GM19099 (cell line): Measurements from ENCODE around the gene PLPPR3.

Source experiments
- POLR2A ChIP-seq: IDR thresholded peaks from 3 replicates; pipeline ENCODE4 v1.6.1; 2011; ENCODE audit warnings: low read depth; ENCODE audit not compliant: insufficient read length; ENCODE audit errors: extremely low read depth

The PLPPR3 gene

DNA sequence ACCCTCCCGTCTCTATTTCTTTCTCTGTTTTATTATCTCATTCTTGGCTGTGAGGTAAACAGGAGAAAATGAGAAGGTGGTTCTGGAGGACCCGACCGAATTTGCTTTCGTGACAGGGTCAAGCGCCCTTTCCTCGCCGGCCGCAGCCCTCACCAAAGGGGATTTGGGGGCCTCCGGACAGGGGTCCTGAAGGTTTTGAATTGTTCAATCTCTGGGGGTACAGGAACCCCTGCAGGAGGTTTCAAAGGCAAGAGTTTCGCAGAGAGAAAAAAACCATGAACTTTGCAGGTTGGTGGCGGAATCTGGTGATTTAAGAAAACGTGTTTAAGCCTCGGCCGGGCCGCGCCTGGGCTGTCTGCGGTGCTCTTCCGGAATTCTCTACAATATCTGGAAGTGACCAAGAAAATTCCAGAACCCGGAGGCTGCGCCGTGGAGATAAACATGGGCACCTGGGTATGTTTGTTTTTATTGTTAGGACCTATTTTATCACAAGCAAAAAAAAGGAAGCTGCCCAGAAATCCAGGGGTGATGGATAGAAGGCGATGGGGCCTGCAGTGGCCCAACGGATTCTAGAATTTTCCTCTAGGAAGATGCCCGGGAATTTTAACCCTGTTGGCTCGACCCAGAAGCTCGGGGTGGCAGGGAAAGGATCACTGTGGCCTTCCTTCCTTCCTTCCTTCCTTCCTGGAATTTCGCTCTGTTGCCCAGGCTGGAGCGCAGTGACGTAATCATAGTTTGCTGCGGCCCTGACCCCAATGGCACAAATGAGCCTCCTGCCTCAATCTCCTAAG lies 38.7 kb downstream of the PLPPR3 start:
- TF ChIP-seq POLR2A, result no peak

DNA sequence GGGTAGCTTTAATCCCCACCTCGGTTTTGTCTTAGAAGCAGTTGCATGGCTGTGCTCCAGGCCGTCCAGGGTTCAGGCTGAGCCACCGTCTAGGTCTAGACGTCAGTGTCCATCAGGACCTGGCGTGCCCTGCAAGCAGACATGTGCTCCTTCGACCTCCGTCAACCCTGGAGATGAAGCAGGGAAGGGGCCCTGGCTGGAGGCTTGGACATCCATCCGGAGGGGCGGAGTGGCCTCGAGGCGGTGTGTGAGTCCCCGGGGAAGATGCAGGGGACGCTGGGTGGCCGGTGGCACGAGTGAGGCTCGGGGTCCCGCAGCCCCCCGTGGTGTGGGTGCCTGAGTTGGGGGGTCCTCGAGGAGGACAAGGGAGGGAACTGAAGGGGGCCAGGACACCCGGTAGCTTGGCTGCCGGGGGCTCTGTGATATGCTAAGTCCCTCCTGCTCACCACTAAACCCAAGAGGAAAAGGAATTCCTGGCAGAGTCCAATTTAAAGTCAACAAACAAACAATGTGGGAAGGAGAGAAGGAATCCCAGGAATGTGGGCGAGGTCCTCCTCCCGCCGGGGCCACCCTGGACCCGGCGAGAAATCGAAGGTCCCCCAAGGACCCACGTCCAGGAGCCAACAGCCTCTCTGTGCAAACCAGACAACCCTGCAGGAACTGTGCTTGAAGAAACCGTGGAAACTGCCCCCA lies 39.4 kb downstream of the PLPPR3 start:
- no peak for TF ChIP-seq POLR2A

DNA sequence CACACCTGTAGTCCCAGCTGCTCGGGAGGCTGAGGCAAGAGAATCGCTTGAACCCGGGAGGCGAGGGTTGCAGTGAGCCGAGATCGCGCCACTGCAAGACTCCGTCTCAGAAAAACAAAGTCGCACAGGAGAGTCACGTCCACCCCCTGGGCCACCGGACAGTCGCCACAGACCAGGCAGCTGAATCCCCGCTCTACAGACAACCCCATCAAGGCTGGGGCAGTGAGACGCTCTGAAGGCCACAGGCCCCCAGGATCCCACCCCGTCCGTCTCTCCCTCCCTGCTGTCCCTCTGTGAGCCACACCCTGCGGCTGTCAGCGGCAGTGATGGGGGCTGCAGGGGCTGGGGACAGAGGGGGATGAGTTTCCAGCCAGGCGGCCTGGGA lies 40.0 kb downstream of the PLPPR3 start:
- TF ChIP-seq POLR2A, result no peak

DNA sequence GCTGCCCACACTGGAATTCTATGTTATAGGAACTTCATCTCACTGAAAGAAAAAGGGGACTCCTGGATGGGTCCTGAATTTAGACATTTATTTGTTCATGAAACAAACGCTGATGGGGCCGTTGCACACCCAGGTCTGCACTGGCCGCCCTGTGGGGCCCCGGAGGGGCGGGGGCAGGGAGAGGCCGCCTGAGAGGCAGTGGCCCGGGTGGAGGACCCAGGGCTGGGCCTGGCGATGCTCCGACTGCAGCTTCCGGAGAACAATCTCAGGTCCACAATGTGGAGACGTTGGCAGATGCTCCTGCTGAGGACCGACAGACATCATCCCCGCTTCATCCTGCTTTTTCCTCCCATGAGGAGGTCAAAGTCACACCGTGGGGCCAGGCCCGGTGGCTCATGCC lies 40.8 kb downstream of the PLPPR3 start:
- TF ChIP-seq POLR2A, result no peak

DNA sequence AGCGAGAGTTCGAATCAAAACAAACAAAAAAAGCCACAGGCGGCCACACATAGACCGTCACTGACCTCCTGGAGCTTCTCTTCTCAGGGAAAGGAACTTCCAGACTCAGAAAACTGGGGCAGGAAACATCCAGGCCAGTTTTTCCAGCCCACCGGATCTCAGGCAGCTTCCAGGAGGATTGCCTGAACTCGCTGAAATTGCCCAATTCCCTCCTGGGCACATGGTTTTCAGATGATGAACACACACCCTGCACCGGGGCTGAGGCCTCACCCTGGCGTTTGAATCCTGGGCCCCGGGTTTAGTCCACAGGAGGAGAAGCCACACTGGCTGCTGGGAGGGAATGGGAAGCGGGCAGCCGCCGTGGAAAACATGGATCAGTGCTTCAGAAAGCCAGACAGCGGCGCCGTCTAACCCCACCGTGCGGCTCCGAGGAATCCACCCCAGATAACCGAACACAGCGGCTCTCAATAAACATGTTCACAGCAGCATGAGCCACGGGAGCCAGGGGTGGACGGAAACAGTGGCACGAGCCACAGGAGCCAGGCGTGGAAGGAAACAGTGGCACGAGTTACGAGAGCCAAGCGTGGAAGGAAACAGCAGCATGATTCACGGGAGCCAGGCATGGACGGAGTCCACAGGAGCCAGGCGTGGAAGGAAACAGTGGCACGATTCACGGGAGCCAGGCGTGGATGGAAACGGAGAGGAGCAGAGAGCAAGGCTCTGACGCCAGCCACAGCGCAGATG lies 42.7 kb downstream of the PLPPR3 start:
- TF ChIP-seq POLR2A, result no peak

DNA sequence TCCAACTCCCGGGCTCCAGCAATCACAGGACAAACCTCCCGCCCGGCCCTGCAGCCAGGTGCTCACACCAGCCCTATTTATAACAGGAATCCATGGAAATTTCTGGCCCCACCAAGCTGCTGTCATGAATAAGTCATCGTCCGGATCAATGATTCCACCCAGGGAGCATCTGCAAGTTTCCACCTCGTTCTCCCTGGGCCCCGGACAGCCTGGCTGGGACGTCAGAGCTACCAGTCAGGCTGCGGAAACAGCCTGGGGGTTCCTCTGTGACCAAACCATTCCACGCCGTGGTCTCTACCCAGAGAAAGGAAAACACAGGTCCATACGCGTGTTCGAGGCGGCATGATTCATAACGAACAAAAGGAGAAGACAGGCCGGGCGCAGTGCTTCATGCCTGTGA lies 45.2 kb downstream of the PLPPR3 start:
- no peak for TF ChIP-seq POLR2A

DNA sequence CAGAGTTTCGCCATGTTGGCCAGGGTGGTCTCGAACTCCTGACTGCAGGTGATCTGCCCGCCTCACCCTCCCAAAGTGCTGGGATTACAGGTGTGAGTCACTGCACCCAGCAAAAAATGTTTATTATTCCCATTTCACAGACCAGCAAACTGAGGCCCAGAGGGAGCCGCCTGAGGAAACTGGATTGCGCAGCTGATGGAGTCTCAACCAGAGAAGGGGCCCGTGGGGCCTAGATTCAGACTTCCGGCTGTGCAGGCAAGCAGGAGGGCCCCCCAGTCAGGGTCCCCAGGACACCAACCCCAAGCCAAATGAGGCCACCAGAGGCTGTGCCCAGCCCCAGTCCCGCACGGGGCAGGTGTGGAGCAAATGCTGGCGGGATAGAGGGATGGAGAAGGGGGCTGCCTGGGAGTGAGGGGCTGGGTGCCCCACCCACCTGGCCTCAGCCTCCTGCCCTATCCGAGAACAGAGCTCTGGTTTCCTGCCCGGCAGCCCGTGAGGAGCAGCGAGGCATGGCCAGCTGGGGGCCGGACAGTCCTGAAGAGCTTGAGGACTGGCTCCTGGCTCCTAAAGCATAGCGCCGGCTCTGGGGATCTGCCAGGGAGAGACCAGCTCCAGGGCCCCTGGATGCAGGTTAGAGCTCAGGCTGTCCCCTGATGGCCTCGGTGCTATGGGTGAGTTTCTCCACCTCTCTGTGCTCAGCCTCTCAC lies 48.9 kb downstream of the PLPPR3 start:
- no peak for TF ChIP-seq POLR2A

DNA sequence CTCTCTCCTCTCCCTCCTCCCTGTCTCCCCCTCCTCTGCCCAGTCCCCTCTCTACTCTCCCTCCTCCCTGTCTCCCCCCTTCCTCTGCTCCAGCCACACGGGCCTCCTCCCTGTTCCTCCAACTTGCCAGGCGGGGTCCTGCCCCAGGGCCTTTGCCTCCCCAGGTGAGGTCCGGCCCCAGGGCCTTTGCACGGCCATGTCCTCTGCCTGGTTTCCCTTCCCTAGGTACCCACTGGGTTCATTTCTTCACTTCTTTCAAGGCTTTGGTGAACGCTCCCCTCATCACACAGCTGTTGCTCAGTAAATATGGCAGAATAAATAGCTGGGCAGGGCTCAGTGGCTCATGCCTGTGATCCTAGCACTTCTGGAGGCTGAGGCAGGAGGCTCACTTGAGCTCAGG lies 49.7 kb downstream of the PLPPR3 start:
- no peak for TF ChIP-seq POLR2A

DNA sequence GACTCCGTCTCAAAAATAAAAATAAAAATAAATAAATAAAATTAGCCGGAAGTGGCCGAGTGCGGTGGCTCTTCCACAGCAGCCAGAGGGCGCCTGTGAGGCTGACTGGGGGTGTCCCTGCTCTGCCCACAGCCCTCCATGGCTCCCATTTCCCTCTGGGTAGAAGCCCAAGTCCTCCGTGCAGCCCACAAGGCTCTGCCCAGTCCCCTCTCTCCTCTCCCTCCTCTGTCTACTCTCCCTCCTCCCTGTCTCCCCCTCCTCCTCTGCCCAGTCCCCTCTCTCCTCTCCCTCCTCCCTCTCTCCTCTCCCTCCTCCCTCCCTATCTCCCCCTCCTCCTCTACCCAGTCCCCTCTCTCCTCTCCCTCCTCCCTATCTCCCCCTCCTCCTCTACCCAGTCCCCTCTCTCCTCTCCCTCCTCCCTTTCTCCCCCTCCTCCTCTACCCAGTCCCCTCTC lies 50.4 kb downstream of the PLPPR3 start:
- TF ChIP-seq POLR2A, result no peak

DNA sequence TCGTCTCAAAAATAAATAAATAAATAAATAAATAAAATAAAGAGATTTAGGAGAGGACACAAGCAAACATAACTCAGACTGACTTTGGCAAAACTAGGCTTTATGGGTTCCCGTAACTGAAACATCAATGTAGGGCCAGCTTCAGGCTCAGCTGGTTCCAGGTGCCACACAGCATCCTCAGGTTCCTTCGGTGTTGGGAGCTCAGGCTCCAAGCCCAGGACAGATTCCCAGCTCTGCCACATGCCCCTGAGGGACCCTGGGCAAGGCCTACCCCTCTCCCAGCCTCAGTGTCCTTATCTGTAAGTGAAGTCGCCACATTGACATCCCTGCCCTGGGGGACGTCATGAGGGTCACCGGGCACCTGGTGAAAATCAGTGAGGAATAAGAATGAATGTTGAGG lies 52.1 kb downstream of the PLPPR3 start:
- no peak for TF ChIP-seq POLR2A

DNA sequence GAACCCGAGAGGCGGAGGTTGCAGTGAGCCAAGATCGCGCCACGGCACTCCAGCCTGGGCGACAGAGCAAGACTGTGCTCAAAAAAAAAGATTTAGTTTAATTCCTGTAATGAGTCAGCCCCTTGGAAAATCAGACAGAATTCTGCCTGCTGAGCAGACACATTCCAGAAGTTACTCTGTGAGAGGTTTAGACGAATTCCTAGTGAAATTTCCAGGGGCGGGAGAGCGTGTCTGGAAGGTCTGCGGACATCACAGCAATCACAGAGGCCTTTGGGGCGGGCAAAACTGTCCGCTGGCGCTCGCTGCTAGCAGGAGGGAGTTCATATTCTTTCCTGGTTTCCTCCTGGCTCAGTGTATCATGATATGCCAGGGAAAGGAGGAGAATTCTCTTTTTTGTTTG lies 53.3 kb downstream of the PLPPR3 start:
- TF ChIP-seq POLR2A, result no peak

DNA sequence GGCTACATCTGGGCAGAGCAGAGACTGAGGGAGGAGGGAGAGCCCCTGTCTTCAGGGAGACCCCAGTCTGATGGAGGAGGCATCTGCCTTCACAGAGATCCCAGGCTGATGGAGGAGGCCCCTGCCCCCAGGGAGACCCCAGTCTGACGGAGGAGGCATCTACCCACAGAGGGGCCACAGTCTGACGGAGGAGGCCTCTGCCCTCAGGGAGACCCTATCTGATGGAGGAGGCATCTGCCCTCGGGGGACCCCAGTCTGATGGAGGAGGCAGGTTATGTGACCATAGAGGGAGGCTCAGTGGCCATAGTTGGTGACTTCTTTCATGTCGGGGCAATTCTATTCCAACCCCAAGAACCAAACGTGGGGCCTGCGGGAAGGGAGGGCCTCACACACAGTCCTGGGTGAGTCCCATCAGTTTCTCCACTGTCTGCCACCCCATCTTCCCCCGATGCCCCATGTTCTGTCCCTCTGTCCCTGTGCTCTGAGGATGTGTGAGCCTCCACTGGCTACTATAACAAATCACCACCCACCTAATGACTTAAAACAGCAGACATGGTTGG lies 56.5 kb downstream of the PLPPR3 start:
- no peak for TF ChIP-seq POLR2A

DNA sequence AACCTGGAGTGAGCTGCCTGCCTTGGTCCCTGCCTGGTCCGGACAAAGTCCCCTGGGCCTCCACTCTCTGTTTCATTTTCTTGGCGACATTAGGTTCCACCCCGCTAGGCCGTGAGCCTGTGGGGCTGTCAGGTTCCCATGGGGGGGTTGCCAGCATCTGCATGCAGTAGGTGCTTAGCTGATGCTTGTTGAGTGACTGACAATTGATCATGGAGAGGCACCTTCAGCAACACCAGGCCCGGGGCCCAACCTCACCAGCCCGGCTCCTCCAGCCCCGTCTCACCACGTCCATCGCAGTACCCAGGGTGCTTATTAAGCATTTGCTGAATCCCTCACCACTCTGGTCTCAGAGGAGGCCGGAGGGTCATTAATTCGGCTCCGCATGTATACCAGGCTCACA lies 57.5 kb downstream of the PLPPR3 start:
- TF ChIP-seq POLR2A, result no peak

DNA sequence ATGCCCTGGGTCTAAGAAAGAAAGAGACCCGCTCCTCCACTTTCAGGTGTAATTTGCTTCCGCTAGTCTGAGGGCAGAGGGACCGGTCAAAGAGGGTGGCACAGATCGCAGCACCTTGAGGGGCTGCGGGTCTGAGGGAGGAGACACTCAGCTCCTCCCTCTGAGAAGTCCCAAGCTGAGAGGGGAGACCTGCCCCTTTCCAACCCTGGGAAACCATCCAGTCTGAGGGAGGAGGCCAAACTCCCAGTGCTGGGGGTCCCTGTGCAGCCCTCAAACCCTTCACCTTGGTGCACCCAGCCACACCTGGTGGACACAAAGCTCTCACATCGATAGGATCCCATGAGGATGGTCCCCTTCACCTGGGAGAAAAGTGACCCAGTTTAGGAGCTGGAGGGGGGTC lies 57.9 kb downstream of the PLPPR3 start:
- no peak for TF ChIP-seq POLR2A

DNA sequence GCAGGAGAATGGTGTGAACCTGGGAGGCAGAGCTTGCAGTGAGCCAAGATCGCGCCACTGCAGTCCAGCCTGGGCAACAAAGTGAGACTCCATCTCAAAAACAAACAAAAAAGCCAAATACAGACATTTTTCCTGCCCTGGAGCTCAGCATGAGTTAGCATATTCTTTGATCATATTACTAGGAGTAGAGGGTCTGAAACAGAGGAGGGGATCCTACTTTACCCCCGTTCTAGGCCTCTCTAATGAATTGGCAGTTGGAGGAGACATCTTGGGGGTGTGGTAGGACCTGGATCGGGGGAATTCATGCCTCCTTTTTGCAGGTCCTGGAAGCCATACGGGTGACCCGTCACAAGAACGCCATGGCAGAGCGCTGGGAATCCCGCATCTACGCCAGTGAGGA lies 58.6 kb downstream of the PLPPR3 start:
- no peak for TF ChIP-seq POLR2A
